Measurements from ENCODE around the gene CES4A.

GRCh38 chr16:67025210-67025550, 36.8 kb downstream of the CES4A start:
- TF ChIP-seq CTCF (IDR thresholded peaks at IDR 0.05; ENCODE audit: insufficient read depth, low read depth, low read length) (no peak), EZH2 (IDR thresholded peaks at IDR 0.05; ENCODE audit: insufficient read depth, low read length) (no peak)

Data from astrocyte (in vitro differentiated cells and primary cell).